GM18870 (cell line): ENCODE measurements around the gene CFAP119.

ENCODE experiments used
- ATAC-seq: cut with Tn5 transposase; IDR thresholded peaks from one replicate; pipeline ENCODE4 v1.9.1; 2021; ENCODE audit warnings: moderate library complexity; ENCODE audit not compliant: unreplicated experiment

The CFAP119 gene

DNA sequence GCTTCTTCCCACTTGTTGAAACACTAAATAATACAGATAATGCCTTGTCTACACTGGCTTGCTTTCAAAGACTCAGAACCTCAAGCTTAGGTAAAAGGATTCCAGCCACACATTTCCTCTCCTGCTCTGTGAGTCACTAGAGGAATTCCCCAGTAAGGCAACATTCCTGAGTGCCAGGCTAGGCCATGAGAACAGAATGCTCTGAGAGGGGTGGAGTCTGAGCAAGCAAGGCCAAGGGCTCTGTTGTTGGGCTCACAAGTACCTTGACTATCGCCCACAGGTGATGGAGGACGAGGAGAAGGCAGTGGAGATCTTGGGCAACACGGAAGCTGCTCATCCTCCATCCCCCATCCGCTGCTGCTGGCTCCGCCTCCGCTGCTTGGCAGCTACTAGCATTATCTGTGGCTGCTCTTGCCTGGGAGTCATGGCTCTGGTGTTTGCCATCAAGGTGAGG lies 20.4 kb downstream of the CFAP119 start:
- no peak for ATAC-seq

DNA sequence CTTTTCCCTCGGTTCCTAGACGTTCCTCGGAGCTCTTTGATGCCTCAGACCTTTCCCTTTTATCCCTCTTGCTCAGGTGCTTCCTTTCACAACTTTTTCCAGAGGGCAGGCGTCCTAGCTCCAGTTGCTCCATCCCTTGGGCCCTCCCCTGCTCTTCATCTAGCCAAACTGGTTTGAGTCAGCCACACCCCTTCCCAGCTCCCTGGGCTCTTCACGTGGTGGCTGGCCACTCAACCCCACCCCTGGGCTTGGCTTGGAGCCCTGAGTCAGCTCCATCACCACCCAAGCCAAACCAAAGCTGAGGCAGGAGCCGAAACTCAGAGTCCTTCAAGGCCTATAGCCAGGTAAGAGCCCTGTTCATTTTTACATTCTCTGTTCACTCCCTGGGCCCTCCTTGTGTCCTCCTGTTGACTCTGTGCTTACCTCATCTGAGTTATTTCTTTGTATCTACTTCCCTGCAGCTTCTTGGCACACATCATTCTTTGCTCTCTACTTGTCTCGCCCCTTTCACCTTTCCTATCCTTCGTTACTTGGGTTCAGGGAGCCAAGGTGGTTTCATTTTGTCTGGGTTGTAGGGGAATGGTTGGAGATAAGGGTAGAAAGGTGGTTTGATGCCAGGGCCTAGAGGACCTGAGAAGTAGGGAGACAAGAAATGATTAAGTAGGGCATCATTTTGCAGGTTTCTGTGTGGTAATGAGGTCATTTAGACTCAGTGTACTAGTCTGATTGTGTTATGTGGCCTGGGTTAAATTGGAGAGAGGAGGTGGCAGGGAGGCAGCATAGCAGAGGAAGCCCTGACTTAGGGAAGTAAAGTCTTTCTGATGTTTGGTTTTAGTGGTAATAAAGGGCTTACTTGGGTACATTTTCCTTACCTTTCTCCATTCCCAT lies 21.3 kb downstream of the CFAP119 start:
- ATAC-seq = no peak

DNA sequence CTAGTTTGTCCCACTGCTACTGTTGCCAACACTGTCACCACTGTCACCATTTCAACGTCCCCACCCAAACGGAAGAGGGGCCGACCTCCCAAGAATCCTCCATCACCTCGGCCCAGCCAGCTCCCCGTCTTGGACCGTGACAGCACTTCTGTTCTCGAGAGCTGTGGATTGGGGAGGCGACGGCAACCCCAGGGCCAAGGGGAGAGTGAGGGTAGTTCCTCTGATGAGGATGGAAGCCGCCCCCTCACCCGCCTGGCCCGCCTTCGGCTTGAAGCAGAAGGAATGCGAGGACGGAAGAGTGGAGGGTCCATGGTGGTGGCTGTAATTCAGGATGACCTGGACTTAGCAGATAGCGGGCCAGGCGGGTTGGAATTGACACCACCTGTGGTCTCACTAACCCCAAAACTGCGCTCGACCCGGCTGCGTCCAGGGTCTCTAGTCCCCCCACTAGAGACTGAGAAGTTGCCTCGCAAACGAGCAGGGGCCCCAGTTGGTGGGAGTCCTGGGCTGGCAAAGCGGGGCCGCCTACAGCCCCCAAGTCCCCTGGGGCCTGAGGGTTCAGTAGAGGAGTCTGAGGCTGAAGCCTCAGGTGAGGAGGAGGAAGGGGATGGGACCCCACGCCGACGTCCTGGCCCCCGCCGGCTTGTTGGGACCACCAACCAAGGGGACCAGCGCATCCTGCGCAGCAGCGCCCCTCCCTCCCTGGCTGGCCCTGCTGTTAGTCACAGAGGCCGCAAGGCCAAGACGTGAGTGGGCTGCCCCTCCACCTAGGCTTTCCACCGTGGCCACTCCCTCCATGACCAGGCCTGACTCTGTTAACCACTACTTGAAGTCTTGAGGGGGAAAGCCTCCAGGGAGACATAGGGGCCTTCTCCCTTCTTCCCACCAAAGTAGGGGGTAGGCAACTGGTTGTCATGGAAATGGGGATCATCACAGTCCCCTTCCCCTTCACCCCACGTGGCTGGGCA lies 22.6 kb downstream of the CFAP119 start:
- ATAC-seq = no peak

DNA sequence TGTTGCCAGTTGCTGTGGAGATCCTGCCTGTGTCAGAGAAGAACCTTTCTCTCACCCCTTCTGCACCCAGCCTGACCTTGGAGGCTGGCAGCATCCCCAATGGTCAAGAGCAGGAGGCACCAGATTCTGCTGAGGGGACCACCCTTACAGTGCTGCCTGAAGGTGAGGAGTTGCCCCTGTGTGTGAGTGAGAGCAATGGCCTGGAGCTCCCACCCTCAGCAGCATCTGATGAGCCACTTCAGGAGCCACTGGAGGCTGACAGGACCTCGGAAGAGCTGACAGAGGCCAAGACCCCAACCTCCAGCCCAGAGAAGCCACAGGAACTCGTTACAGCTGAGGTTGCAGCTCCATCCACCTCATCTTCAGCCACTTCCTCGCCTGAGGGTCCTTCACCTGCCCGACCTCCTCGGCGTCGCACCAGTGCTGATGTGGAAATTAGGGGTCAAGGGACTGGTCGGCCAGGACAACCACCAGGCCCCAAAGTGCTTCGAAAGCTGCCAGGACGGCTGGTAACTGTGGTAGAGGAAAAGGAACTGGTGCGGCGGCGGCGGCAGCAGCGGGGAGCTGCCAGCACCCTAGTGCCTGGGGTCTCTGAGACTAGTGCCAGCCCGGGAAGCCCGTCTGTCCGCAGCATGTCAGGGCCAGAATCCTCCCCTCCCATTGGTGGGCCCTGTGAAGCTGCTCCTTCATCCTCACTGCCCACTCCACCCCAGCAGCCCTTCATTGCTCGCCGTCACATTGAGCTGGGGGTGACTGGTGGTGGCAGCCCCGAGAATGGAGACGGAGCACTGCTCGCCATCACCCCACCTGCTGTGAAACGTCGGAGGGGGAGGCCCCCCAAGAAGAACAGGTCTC lies 23.8 kb downstream of the CFAP119 start:
- no peak for ATAC-seq

DNA sequence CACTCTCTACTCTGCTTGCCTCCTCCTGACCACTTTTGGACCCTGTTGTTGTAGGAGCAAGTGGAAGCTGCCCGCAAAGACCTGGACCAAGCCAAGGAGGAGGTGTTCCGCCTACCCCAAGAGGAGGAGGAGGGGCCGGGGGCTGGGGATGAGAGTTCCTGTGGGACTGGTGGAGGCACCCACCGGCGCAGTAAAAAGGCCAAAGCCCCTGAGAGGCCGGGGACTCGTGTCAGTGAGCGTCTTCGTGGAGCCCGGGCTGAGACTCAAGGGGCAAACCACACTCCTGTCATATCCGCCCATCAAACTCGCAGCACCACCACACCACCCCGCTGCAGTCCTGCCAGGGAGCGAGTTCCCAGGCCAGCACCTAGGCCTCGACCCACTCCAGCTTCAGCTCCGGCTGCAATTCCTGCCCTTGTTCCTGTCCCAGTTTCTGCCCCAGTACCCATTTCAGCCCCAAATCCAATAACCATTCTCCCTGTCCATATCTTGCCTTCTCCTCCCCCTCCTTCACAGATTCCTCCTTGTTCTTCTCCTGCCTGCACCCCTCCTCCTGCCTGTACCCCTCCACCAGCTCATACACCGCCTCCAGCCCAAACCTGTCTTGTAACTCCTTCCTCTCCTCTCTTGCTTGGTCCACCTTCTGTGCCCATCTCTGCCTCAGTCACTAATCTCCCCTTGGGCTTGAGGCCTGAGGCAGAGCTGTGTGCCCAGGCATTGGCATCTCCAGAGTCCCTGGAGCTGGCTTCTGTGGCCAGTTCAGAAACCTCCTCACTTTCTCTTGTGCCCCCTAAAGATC lies 24.7 kb downstream of the CFAP119 start:
- no peak for ATAC-seq

DNA sequence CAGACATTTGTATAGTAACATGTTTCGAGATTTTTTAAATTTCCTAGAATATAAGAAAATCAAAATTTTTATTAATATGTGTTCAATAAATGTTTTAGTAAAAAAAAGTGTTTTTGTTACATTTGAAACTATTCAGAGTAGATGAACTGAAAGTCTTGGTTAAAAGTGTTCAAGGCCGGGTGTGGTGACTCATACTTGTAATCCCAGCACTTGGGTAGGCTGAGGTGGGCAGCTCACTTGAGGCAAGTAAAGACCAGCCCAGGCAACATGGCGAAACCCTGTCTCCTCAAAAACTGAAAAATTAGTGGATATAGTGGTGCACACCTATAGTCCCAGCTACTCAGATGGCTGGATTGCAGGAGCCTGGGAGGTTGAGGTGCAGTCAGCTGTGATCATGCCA lies 30.5 kb downstream of the CFAP119 start:
- no peak for ATAC-seq

DNA sequence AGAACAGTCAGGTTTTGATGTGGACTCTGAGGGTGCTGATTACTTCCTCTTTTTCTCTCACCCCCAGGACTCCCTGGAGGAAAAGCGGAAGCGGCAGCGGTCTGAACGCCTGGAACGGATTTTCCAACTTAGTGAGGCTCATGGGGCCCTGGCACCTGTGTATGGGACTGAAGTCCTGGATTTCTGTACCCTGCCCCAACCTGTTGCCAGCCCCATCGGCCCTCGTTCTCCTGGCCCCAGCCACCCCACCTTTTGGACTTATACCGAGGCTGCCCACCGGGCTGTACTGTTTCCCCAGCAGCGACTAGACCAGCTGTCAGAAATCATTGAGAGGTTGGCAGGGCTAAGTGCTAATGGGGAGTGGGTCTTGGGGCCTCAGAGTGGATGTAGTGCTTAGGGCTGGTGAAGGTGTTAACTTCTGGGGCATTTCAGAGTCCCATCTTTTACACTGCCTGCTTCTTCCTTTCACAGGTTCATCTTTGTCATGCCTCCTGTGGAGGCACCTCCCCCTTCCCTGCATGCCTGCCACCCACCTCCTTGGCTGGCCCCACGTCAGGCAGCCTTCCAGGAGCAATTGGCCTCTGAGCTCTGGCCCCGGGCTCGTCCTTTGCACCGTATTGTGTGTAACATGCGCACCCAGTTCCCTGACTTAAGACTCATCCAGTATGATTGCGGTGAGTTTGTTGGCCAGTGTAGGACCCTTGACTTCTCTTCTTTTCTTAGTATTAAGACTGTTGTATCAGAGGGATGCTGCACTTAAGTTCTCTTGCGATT lies 32.8 kb downstream of the CFAP119 start:
- ATAC-seq = no peak

DNA sequence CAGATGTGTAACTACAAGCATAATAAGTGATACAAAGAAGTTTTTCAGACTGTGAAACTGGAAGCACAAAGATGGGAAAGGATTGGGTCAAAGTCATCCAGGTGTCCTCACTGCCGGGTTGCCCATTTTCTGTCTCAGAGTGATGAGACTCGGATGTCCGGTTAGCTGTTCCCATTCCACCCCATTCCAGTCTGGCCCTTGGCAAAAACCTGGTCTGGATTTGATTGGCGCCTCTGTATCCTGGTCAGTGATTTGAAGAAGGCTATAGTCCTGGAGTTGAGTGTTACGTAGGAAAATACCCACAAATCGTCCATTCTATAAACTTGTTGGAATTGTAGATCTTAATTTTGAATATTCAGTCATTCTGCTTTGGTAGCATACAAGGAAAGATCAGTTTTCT lies 33.5 kb downstream of the CFAP119 start:
- ATAC-seq = no peak

DNA sequence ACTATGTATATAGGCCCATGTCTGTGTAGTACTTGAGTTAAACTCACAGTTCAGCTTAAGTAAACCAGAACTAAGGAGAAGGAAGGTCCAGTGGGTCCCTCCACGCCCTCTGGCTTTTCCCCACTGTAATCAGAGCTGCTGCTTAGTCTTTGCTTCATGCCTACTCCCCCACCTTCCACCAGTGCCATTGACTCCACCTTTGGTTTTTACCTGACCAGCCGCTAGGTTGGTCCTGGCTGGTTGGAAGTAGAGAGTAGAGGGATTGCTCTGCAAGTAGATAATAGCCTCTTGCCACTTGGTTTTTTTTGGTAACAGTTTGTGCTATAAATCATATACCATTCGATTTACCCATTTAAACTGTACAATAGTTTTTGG lies 36.5 kb downstream of the CFAP119 start:
- ATAC-seq = no peak

DNA sequence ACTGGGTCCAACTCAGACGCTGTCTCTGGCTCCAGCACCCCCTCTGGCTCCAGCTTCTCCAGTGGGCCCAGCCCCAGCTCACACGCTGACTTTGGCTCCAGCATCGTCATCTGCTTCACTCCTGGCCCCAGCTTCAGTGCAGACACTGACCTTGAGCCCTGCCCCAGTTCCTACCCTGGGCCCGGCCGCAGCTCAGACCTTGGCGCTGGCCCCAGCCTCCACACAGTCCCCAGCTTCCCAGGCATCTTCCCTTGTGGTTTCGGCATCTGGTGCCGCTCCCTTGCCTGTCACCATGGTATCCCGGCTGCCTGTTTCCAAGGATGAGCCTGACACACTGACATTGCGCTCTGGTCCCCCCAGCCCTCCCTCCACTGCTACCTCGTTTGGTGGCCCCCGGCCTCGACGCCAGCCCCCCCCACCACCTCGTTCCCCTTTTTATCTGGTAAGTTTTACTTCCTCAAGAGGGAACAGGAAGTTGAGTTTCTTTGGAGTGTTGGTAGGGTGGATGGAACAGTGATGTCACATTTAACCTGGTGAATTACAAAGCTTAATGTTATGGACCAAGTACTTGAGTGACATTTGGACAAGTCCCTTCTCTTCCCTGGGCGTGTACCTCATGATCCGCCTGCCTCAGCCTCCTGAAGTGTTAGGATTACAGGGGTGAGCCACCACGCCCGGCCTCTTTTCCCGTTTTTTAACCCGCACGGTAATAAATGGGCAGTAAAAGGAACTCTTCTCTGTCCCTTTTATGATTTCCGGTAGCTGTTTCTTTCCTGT lies 37.0 kb downstream of the CFAP119 start:
- ATAC-seq = no peak

DNA sequence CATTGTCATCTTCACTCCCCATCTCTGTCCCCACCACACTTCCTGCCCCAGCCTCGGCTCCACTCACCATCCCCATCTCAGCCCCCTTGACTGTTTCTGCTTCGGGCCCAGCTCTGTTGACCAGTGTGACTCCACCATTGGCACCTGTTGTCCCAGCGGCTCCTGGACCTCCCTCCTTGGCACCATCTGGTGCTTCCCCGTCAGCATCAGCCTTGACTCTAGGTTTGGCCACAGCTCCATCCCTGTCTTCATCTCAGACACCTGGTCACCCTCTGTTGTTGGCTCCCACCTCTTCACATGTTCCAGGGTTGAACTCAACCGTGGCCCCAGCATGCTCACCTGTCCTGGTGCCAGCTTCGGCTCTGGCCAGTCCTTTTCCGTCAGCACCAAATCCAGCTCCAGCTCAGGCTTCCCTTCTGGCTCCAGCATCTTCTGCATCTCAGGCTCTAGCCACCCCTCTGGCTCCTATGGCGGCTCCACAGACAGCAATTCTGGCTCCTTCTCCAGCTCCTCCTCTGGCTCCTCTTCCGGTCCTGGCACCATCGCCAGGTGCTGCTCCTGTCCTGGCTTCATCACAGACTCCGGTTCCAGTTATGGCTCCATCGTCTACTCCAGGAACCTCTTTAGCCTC lies 38.0 kb downstream of the CFAP119 start:
- no peak for ATAC-seq

DNA sequence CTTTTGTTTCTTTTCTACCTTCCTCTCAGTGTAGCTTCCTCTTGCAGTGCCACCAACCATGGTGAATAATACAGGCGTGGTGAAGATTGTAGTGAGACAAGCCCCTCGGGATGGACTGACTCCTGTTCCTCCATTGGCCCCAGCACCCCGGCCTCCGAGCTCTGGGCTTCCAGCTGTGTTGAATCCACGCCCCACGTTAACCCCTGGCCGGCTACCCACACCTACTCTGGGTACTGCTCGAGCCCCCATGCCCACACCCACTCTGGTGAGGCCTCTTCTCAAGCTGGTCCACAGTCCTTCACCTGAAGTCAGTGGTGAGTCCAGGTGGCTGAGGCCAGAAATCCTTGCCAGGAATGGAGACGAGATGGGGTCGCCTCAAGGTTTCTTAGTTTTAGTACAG lies 38.9 kb downstream of the CFAP119 start:
- ATAC-seq = no peak

DNA sequence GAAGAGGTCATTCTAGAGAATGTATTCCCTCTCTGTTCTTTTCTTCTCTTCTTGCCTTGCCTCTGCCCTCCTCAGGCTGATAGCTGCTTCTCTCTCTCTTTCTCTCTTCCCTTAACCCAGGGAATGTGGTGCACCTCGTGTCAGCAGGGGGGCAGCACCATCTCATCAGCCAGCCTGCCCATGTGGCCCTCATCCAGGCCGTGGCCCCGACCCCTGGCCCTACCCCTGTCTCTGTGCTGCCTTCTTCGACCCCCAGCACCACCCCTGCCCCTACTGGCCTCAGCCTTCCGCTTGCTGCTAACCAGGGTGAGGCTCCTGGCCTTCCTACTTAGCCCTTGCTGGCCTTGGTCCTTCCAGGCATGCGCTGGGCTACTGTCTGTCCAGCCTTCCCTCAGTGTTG lies 39.4 kb downstream of the CFAP119 start:
- no peak for ATAC-seq

DNA sequence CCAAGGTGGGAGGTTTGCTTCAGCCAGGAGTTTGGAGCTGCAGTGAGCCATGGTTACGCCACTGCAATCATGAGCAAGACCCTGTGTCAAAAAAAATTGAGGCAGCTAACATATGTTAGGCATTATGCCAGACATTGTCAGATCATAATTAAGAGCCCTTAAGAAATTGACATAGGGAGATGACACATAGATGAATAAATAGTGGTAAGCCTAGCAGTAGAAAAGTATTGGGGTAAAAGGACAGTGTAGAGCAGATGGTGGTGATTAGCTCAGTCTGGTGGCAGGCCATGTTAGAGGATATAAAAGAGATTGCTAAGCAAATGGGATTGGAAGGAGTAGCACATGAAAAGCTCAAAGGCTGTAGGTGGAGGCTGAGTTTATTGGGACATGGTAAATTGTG lies 40.3 kb downstream of the CFAP119 start:
- ATAC-seq = no peak

DNA sequence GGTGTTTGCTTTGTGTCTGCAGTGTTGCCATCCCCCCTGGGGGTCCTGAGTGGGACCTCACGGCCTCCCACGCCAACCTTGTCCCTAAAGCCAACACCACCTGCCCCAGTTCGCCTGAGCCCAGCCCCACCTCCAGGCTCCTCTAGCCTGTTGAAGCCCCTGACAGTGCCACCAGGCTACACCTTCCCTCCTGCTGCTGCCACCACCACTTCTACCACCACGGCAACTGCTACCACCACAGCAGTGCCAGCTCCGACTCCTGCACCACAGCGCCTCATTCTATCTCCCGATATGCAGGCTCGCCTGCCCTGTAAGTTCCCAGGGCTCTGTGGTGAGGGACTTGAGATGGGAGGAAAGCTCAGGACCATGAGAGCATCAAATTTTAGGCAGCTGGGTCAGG lies 40.7 kb downstream of the CFAP119 start:
- ATAC-seq = no peak

DNA sequence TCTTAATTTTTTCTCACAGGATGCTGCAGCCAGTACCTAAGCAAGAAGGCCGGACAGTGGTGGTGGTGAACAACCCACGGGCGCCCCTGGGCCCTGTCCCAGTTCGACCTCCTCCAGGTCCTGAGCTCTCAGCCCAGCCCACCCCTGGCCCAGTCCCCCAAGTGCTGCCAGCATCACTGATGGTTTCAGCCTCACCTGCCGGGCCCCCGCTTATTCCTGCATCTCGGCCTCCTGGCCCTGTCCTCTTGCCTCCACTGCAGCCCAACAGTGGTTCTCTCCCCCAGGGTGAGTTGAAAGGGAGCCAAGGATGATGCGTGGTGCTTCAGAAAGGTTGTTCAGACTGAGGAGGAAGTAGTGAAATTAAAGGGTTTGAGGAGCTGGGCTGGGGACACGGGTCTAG lies 41.2 kb downstream of the CFAP119 start:
- ATAC-seq = no peak

DNA sequence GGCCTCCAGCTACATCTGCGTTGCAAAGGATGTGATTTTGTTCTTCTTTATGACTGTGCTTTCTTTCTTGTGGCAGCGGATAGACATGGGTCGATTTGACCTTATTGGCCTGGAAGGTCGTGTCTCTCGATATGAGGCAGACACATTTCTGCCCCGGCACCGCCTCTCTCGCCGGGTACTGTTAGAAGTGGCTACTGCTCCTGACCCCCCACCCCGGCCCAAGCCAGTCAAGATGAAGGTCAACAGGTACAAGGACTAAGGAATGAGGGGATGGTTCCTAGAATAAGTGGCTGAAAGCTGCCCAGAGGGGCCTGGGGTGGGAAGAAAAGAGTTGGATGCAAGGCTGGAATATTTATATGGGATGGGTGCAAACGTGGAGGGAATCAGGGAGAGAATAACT lies 41.8 kb downstream of the CFAP119 start:
- ATAC-seq = no peak
